ENCODE results near the gene CD63. TPM values are rescaled to one million over a fixed set of nuclear protein-coding genes. Genes with fewer than 3 reads are reported as not detected.
A peak's percentile ranks its signal among the peaks of the same experiment; 100 is the strongest.

Gene CD63
- total RNA-seq, 1 donor: 2,365 TPM

GRCh38 chr12:55721601-55722213 is 7.1 kb downstream of the CD63 start:
- TF ChIP-seq CTCF (IDR thresholded peaks at IDR 0.05; ENCODE audit: insufficient read depth, low read length): no peak
- H3K4me3 ChIP-seq (ENCODE audit: low read depth, low read length): peak overlapping the region; percentile 31
- no peak for DNase-seq (ENCODE audit: low read depth)

- TF ChIP-seq CTCF (IDR thresholded peaks at IDR 0.05; ENCODE audit: insufficient read depth, low read length): peak; percentile 71
- DNase-seq (ENCODE audit: low read depth): peak; percentile 92
- peak overlapping the region; percentile 31 for H3K4me3 ChIP-seq (ENCODE audit: low read depth, low read length)
Measured at GRCh38 chr12:55720894-55721444, 7.8 kb downstream of the CD63 start.

- DNase-seq (ENCODE audit: low read depth): peak; percentile 96
Measured at GRCh38 chr12:55720071-55720564, 8.7 kb downstream of the CD63 start, which contains the start of gene RDH5. Gene RDH5, plus strand, starts transcription at chr12:55720393. Its CDS starts 792 bp downstream, at chr12:55721185.

DNA sequence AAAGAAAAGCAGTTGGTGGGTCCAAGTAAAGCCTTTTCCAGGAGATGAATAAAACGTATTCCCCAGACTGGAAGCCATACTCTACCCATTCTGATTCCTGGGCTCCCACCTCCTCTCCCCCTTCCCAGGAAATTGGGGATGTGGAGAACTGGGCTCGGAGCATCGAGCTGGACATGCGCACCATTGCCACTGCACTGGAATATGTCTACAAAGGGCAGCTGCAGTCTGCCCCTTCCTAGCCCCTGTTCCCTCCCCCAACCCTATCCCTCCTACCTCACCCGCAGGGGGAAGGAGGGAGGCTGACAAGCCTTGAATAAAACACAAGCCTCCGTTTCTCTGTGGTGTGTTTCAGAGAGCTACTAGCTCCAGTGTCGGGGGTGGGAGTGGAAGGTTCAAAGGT is 9.4 kb downstream of the CD63 start:
- no peak for TF ChIP-seq CTCF (IDR thresholded peaks at IDR 0.05; ENCODE audit: insufficient read depth, low read length)
- DNase-seq (ENCODE audit: low read depth): no peak
- no peak overlapping the region for H3K4me3 ChIP-seq (ENCODE audit: low read depth, low read length)

More at GRCh38 chr12:55720071-55720564, 8.7 kb downstream of the CD63 start, which contains the start of gene RDH5:
- TF ChIP-seq CTCF (IDR thresholded peaks at IDR 0.05; ENCODE audit: insufficient read depth, low read length): no peak
- peak within 1 kb of the TSS; percentile 50 for H3K4me3 ChIP-seq (ENCODE audit: low read depth, low read length)

GRCh38 chr12:55718624-55719275 is 10.1 kb downstream of the CD63 start:
- no peak overlapping the region for H3K4me3 ChIP-seq (ENCODE audit: low read depth, low read length)
- TF ChIP-seq CTCF (IDR thresholded peaks at IDR 0.05; ENCODE audit: insufficient read depth, low read length): no peak
- no peak for DNase-seq (ENCODE audit: low read depth)

DNA sequence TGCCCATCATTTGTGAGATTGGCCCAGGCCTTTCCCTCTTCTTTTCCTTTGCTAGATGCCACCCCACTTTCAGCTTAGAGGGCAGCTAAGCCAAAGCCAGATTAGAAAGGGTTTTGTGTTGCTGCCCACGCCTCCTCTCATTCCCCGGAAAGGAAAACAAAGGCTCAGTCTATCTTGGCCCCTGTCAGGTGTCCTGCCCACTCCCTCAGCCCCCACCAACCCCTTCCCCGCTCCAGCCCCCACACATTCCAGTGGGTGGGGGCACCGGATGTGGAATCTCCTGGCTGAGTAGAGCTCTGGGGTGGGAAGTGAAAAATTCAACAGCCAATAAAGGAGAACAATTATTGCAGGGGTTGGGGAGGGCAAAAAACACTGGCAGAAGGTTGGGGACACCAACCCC is 10.8 kb downstream of the CD63 start:
- no peak for TF ChIP-seq CTCF (IDR thresholded peaks at IDR 0.05; ENCODE audit: insufficient read depth, low read length)
- peak overlapping the region; percentile 35 for H3K4me3 ChIP-seq (ENCODE audit: low read depth, low read length)
- DNase-seq (ENCODE audit: low read depth): no peak

All from fibroblast of the aortic adventitia (primary cell).